Glutamatergic neuron (in vitro differentiated cells): ENCODE data around the gene FGD5. TPM values are rescaled to one million over a fixed set of nuclear protein-coding genes. Genes with fewer than 3 reads are reported as not detected.
A peak's percentile ranks its signal among the peaks of the same experiment; 100 is the strongest.

Experiments used
- DNase-seq: peaks from one replicate; pipeline ENCODE4 v3.0.0; 2022
- H3K27ac Mint-ChIP-seq: one replicate; pipeline ENCODE4 v1.8.0; 2020; ENCODE audit warnings: mild to moderate bottlenecking, mixed read lengths, inconsistent platforms; ENCODE audit not compliant: unreplicated experiment
- H3K27me3 Mint-ChIP-seq: one replicate; pipeline ENCODE4 v1.8.0; 2020; ENCODE audit warnings: mild to moderate bottlenecking, moderate library complexity, mixed read lengths, inconsistent platforms; ENCODE audit not compliant: unreplicated experiment
- H3K36me3 Mint-ChIP-seq: one replicate; pipeline ENCODE4 v1.8.0; 2020; ENCODE audit warnings: mild to moderate bottlenecking, mixed read lengths, inconsistent platforms; ENCODE audit not compliant: unreplicated experiment
- H3K4me1 Mint-ChIP-seq: one replicate; pipeline ENCODE4 v1.8.0; 2020; ENCODE audit warnings: mild to moderate bottlenecking, low read depth, mixed read lengths, inconsistent platforms; ENCODE audit not compliant: unreplicated experiment
- H3K4me3 Mint-ChIP-seq: one replicate; pipeline ENCODE4 v1.8.0; 2020; ENCODE audit warnings: mild to moderate bottlenecking, mixed read lengths, inconsistent platforms; ENCODE audit not compliant: unreplicated experiment
- H3K9me3 Mint-ChIP-seq: one replicate; pipeline ENCODE4 v1.8.0; 2020; ENCODE audit warnings: mild to moderate bottlenecking, moderate library complexity, mixed read lengths, inconsistent platforms; ENCODE audit not compliant: unreplicated experiment
- total RNA-seq: library from RNA; stranded (reverse); fragmentation: NEBNext Ultra II Directional; extraction: Animal tissue kit (Norgen Biotek cat#: 25700); gene quantifications from one replicate; pipeline ENCODE4 v1.2.1, GENCODE V29; 2021; ENCODE audit not compliant: unreplicated experiment
- TF ChIP-seq, protein P1 (sequence below): fragments of 200-600 bp; sonication (generic); IDR thresholded peaks from one replicate; pipeline ENCODE4 v1.5.0; 2021; ENCODE audit not compliant: partially characterized antibody, unreplicated experiment

The FGD5 gene
- total RNA-seq, 1 donor from 2014 or later = 3.1 TPM

DNA sequence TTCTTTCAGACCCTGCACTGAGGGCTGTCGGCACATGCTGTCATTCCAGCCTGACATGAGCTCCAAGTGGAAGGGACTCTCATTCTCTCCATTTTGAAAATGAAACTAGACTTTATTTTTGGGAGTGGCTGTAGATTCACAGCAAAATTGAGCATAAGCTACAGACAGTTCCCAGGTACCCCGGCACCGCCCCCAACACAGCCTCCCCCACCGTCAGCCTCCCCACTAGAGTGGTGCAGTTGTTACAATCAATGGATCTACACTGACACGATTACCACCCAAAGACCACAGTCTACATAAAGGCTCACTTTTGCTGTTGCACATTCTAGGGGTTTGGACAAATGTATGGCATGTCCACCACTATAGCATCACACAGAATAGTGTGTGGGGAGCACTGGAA is 29.5 kb upstream of the FGD5 start:
- Mint-ChIP-seq H3K27ac (no peak overlapping the region), H3K36me3 (no peaks in the 10 kb centered on the region), H3K27me3 (peaks cover 4% of the 10 kb centered on the region), H3K4me3 (no peak overlapping the region), H3K9me3 (peaks cover 8% of the 10 kb centered on the region), H3K4me1 (peaks cover 4% of the 10 kb centered on the region)
- TF ChIP-seq, protein P1, sequence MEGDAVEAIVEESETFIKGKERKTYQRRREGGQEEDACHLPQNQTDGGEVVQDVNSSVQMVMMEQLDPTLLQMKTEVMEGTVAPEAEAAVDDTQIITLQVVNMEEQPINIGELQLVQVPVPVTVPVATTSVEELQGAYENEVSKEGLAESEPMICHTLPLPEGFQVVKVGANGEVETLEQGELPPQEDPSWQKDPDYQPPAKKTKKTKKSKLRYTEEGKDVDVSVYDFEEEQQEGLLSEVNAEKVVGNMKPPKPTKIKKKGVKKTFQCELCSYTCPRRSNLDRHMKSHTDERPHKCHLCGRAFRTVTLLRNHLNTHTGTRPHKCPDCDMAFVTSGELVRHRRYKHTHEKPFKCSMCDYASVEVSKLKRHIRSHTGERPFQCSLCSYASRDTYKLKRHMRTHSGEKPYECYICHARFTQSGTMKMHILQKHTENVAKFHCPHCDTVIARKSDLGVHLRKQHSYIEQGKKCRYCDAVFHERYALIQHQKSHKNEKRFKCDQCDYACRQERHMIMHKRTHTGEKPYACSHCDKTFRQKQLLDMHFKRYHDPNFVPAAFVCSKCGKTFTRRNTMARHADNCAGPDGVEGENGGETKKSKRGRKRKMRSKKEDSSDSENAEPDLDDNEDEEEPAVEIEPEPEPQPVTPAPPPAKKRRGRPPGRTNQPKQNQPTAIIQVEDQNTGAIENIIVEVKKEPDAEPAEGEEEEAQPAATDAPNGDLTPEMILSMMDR = no peak
- no peak for DNase-seq

DNA sequence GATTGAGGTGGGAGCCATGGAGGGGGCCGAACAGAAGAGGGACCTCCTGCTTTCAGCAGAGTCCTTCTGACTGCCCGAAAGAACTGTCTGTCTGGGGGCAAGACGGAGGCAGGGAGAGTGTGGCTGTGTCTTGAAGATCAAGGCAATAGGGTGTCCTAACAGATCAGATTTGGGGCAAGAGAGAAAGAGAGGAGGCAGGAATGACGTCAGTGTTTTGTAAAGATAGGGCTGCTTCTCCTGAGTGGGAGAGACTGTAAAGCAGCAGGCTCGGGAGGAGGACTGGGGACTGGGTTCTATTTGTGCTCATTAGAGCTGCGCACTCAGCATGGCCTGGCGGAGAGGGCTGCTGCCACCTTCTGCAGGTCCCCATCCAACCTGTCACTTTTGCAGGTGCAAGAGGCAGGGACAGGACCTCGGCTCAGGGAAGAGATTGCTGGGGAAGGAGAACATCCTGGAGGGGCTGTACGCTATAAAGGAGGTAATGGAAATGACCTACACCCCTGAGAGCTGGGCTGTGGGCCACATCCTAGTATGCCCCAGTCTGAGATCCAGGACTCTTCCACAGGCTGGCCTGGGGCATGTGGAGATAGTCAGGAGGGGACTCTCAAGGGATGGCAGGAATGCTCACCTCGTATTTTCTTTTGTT is 29.0 kb upstream of the FGD5 start:
- Mint-ChIP-seq H3K27me3 (peaks cover 4% of the 10 kb centered on the region), H3K4me3 (no peak overlapping the region), H3K9me3 (peaks cover 8% of the 10 kb centered on the region), H3K27ac (no peak overlapping the region), H3K4me1 (peaks cover 2% of the 10 kb centered on the region), H3K36me3 (no peaks in the 10 kb centered on the region)
- TF ChIP-seq, protein P1 = no peak
- no peak for DNase-seq

DNA sequence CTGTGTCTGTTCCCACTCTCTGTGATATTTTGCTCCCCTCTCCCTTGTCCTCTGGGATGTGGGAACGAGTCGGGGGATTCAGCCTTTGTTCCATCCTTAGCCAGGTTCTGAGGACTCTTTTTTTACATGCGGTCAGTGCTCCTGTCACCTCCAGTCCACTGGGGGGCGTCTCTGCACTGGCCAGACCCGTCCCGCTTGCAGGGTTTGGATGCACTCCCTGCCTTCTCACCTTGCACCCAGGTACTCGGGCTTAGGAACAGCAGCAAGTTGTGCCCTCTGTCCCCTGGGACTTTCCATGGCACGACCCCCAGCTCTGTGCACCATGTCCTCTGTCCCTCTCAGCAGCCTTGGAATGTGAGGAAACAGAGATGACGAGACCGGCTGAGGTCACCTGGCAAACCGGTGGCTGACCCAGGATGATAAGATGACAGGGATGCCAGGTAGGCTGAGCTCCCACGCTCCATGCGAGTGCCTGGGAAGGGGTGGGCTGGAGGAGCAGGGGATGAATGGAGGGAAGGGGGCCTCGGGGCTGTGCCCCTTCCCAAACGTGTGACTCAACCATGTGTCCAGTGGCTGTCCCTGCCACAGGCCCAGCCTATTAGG is 27.3 kb upstream of the FGD5 start:
- TF ChIP-seq, protein P1 = peak; percentile 71
- H3K27ac Mint-ChIP-seq = no peak overlapping the region
- H3K4me3 Mint-ChIP-seq = no peak overlapping the region
- peaks cover 4% of the 10 kb centered on the region for H3K27me3 Mint-ChIP-seq
- peaks cover 6% of the 10 kb centered on the region for H3K9me3 Mint-ChIP-seq
- peak; percentile 82 for DNase-seq
- H3K36me3 Mint-ChIP-seq = no peaks in the 10 kb centered on the region
- peaks cover 2% of the 10 kb centered on the region for H3K4me1 Mint-ChIP-seq

DNA sequence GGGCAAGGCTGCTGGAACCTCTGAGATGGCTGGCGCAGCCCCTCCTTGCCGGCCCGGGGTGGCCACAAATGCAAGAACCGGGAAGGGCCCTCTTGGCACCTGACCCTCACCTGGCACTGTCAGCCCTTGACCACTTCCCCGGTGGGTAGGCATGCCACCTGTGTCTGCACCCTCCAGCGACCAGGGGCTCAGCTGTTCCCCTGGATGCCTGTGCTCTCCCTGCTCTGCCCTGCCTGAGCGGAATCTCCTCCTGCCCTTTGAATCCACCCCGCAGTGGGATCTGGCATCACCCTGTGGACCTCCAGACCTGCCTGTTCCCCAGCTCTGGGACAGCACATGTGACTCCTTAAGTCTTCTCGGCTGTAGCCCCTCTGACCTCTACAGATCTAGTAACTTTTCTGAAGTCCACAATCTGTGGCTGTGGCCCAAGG is 26.1 kb upstream of the FGD5 start:
- TF ChIP-seq, protein P1 = no peak
- Mint-ChIP-seq H3K9me3 (peaks cover 2% of the 10 kb centered on the region), H3K4me3 (no peak overlapping the region), H3K27me3 (peaks cover 4% of the 10 kb centered on the region), H3K4me1 (peaks cover 2% of the 10 kb centered on the region), H3K36me3 (no peaks in the 10 kb centered on the region), H3K27ac (no peak overlapping the region)
- DNase-seq = no peak

DNA sequence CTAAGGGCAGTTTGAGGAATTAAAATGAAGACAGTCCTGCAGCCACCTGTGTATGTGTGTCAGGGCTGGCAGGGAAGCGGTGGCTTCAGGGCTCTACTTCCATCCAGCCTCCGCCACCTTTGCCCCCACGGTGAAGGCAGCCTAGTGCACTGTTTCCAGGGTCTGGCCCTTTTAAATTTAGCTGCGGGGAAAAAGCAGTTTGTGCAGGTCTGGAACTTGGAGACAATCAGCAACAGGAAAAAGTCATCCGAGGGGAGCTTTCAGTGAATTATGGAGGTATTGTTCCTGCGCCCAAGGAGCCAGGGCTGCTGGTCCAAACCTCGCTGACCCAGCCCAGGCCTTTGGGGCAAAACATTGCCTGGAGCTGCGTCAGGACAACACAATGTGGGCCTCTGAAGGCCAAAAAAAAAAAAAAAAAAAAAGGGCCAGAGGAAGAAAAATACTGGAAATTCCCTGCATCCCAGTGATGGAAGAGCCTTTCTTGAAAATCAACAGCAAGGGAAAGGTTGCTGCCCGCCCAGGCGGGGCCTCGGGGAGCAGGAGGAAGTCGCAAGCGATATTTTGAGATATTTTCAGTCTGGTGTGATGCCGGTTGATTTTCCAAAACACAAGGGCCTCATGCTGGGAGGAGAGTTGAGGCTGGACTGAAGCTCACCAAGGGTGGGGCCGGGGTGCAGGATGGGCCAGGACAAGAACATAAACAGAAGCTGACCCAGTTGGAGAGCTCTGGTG is 25.5 kb upstream of the FGD5 start:
- no peak for DNase-seq
- Mint-ChIP-seq H3K27me3 (peaks cover 4% of the 10 kb centered on the region), H3K36me3 (no peaks in the 10 kb centered on the region), H3K9me3 (no peaks in the 10 kb centered on the region), H3K4me3 (no peak overlapping the region), H3K27ac (no peak overlapping the region), H3K4me1 (peaks cover 2% of the 10 kb centered on the region)
- TF ChIP-seq, protein P1 = no peak
